Gastroesophageal sphincter (tissue), 4 donors: ENCODE results near the gene NUAK2. TPM values are rescaled to one million over a fixed set of nuclear protein-coding genes. Genes with fewer than 3 reads are reported as not detected.
A peak's percentile ranks its signal among the peaks of the same experiment; 100 is the strongest.

Experiments used
- ATAC-seq: fragments of 150-250 bp; one replicate; pipeline ENCODE4 v1.9.1; 2016; ENCODE audit warnings: mild to moderate bottlenecking, moderate library complexity
- H3K27ac ChIP-seq, 4 donors: fragments of 200-600 bp; sonication (generic) in 3 of 4; 1 replicate in 3 of 4; 2 replicates in 1 of 4; pipeline ENCODE4 v1.5.1; 2016 to 2019
- H3K27me3 ChIP-seq: fragments of 200-600 bp; sonication (generic); one replicate; pipeline ENCODE4 v1.5.1; 2019
- H3K36me3 ChIP-seq, 2 donors: fragments of 200-600 bp; sonication (generic); one replicate each; pipeline ENCODE4 v1.5.1; 2019; ENCODE audit warnings: control low read depth in 1 of 2
- H3K4me1 ChIP-seq, 3 donors: fragments of 200-600 bp; sonication (generic); 1 replicate in 2 of 3; 2 replicates in 1 of 3; pipeline ENCODE4 v1.5.1; 2016 to 2019; ENCODE audit warnings: control low read depth in 2 of 3
- H3K4me3 ChIP-seq, 2 donors: fragments of 200-600 bp; sonication (generic); one replicate each; pipeline ENCODE4 v1.5.1; 2019; ENCODE audit warnings: mild to moderate bottlenecking in 1 of 2, moderate library complexity in 1 of 2
- H3K9me3 ChIP-seq, 3 donors: fragments of 200-600 bp; sonication (generic); one replicate each; pipeline ENCODE4 v1.5.1; 2017 to 2019; ENCODE audit warnings: control low read depth in 2 of 3
- EP300 ChIP-seq: sonication (generic); formaldehyde crosslinking; IDR thresholded peaks from one replicate; pipeline ENCODE4 v1.6.1; 2017; ENCODE audit warnings: antibody characterized with exemption, mild to moderate bottlenecking
- POLR2A ChIP-seq, 2 donors: fragments of 450-650 bp; IDR thresholded peaks; one replicate each; pipeline ENCODE4 v1.6.1; 2017; ENCODE audit warnings: antibody characterized with exemption in 2 of 2, mild to moderate bottlenecking in 2 of 2, moderate library complexity in 1 of 2
- POLR2AphosphoS5 ChIP-seq: sonication (generic); formaldehyde crosslinking; IDR thresholded peaks from one replicate; pipeline ENCODE4 v1.6.1; 2017; ENCODE audit warnings: antibody characterized with exemption
- WGBS, 2 donors: methylation state at CpG; one replicate each; pipeline ENCODE4 v1.1.5; 2018; ENCODE audit warnings: low coverage in 1 of 2; 5-methylcytosine and 5-hydroxymethylcytosine counted together
- total RNA-seq, 4 donors: library from RNA; depleted of rRNA; stranded (reverse); fragments of >200 nt; gene quantifications; one replicate each; pipeline ENCODE4 v1.1.0, GENCODE V29; 2016
- TF ChIP-seq, protein P1 (sequence below), 4 experiments: fragments of 200-600 bp in 2 of 4; fragments of 450-650 bp in 2 of 4; sonication (generic) in 1 of 4; IDR thresholded peaks; one replicate each; pipeline ENCODE4 v1.5.1; 2017 to 2019; ENCODE audit warnings: antibody characterized with exemption in 4 of 4, mild to moderate bottlenecking in 2 of 4, moderate library complexity in 2 of 4

NUAK2 gene
- total RNA-seq, 4 donors from 2014 or later: 0.67 to 1.1 (median 0.83) TPM

DNA sequence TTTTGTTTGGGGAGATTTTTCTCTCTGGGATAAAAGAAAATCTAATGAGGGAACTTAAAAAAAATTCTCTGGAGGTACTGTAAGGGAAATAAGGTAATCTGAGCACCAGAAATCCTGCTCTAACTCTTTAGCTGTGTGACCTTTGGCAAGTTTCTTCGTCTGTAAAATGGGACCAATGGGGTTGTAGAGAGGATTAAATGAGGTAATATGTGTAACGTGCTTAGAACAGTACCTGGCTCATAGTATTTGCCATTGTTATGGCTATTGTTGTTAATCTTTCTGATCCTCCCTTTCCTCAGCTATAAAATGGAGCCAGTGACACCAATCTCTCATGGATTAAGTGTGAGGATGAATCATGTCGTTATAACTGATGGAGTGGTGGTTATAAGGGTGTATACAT, 36.0 kb upstream of the NUAK2 start:
- H3K9me3 ChIP-seq: no peaks in the 10 kb centered on the region
- H3K4me1 ChIP-seq: peaks cover 0 to 7% (median 0%) of the 10 kb centered on the region in 3 donors
- no peak overlapping the region for H3K4me3 ChIP-seq
- H3K27ac ChIP-seq: no peak overlapping the region
- ATAC-seq: no peak
- peaks cover 25% of the 10 kb centered on the region for H3K27me3 ChIP-seq
- TF ChIP-seq EP300 (no peak), POLR2AphosphoS5 (no peak)
- TF ChIP-seq, protein P1, sequence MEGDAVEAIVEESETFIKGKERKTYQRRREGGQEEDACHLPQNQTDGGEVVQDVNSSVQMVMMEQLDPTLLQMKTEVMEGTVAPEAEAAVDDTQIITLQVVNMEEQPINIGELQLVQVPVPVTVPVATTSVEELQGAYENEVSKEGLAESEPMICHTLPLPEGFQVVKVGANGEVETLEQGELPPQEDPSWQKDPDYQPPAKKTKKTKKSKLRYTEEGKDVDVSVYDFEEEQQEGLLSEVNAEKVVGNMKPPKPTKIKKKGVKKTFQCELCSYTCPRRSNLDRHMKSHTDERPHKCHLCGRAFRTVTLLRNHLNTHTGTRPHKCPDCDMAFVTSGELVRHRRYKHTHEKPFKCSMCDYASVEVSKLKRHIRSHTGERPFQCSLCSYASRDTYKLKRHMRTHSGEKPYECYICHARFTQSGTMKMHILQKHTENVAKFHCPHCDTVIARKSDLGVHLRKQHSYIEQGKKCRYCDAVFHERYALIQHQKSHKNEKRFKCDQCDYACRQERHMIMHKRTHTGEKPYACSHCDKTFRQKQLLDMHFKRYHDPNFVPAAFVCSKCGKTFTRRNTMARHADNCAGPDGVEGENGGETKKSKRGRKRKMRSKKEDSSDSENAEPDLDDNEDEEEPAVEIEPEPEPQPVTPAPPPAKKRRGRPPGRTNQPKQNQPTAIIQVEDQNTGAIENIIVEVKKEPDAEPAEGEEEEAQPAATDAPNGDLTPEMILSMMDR (IDR thresholded peaks at IDR 0.05): no peak
- H3K36me3 ChIP-seq: no peaks in the 10 kb centered on the region
- 83 to 95% methylated on average over 3 of the region's 3 CpGs for WGBS, 2 donors

- H3K27ac ChIP-seq: peak within 1 kb of the TSS in 1 of 4 donors; percentile 8
- H3K4me3 ChIP-seq: no peak within 1 kb of the TSS
- TF ChIP-seq POLR2AphosphoS5 (no peak), POLR2A (IDR thresholded peaks at IDR 0.05) (no peak), EP300 (no peak)
- TF ChIP-seq, protein P1 (IDR thresholded peaks at IDR 0.05): no peak
- H3K36me3 ChIP-seq: no peaks in the 10 kb centered on the region
- H3K4me1 ChIP-seq: peaks cover 0 to 7% (median 0%) of the 10 kb centered on the region in 3 donors
- no peaks in the 10 kb centered on the region for H3K9me3 ChIP-seq
- WGBS, 2 donors: 31% methylated on average over 3 of the region's 20 CpGs; no CpG with 5 or more reads in 1 of the 2 donors
- no peak for ATAC-seq
- H3K27me3 ChIP-seq: peaks cover 25% of the 10 kb centered on the region
Observed at GRCh38 chr1:205356440-205357139, 35.0 kb upstream of the NUAK2 start, which contains the start of gene KLHDC8A. Gene KLHDC8A, minus strand, starts transcription at chr1:205356922. Its CDS starts 13,318 bp downstream, at chr1:205343604.

DNA sequence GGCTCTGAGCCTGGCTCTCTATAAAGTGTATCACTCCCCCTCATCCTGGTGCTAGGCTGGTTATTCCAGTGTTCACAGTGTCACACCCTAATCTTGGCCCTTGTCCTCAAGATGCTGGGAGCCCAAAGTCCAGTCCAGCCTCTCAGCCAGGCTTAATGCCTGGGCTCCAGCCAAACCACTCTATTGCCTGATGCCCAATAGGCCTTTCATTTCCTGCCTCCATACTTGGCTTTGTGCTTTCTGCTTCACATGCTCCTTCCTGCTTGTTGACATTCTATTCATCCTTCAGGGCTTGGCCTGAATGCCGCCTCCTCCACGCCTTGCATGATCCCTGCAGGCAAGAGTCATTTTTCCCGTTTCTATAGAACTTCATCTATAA, 33.5 kb upstream of the NUAK2 start:
- no peaks in the 10 kb centered on the region for H3K9me3 ChIP-seq
- H3K27me3 ChIP-seq: peaks cover 25% of the 10 kb centered on the region
- H3K4me3 ChIP-seq: no peak overlapping the region
- no peak overlapping the region for H3K27ac ChIP-seq
- no peaks in the 10 kb centered on the region for H3K36me3 ChIP-seq
- H3K4me1 ChIP-seq: peaks cover 0 to 7% (median 0%) of the 10 kb centered on the region in 3 donors
- no peak for ATAC-seq
- WGBS, 2 donors: 75% methylated on average over 3 of the region's 3 CpGs; no CpG with 5 or more reads in 1 of the 2 donors
- TF ChIP-seq, protein P1 (IDR thresholded peaks at IDR 0.05): no peak
- TF ChIP-seq POLR2AphosphoS5: no peak

DNA sequence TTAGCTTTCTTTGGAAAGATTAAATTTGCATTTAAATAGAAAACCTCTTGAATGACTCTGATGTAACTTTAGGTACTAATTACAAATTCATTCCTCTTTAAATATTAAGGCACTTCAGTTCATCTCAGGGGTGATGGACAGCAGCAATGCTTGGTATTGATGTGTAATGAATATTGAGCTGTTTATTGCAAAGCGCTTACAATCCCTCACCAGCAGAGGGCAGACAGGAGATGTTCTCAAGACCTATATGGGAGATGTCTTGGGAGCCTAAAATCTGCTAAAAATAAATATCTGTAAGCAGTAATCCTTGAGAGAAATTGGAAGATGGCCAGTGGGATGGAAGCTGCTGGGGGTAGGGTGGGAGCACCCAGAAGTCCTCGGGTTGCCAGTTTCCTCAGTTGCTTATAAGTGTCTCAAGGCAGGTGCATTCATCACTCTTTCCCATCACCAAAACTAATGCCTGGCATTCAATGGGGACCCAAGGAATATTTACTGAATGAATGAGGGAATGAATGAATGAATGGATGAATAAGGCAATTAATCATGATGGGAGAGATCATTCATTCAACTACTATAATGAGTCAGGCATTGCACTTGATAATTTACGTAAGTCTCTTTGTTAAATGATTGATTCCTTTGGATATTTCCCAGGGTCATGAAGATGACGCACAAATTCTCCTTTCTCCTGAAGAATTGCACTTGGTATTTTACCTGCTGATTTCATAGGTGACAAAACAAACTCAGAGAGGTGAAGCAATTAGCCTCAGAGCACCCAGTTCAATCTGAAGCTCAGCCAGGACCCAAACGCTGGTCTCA, 32.9 kb upstream of the NUAK2 start:
- no peak overlapping the region for H3K4me3 ChIP-seq
- no peak overlapping the region for H3K27ac ChIP-seq
- WGBS, 2 donors: 33 to 38% methylated on average over 5 of the region's 5 CpGs
- H3K9me3 ChIP-seq: no peaks in the 10 kb centered on the region
- no peaks in the 10 kb centered on the region for H3K36me3 ChIP-seq
- peaks cover 25% of the 10 kb centered on the region for H3K27me3 ChIP-seq
- H3K4me1 ChIP-seq: peaks cover 0 to 7% (median 0%) of the 10 kb centered on the region in 3 donors
- no peak for ATAC-seq
- TF ChIP-seq, protein P1 (IDR thresholded peaks at IDR 0.05): peak; percentile 72 to 83 (median 81)
- TF ChIP-seq POLR2A (IDR thresholded peaks at IDR 0.05): no peak
